Esophagus squamous epithelium (tissue), 5 donors: ENCODE measurements around the gene ZFAND3. TPM values are rescaled to one million over a fixed set of nuclear protein-coding genes. Genes with fewer than 3 reads are reported as not detected.

ENCODE experiments used
- DNase-seq: peaks from one replicate; lab custom pipeline; 2025; lab: John Stamatoyannopoulos, UW
- H3K27ac ChIP-seq, 4 donors: fragments of 200-600 bp; sonication (generic); one replicate each; pipeline ENCODE4 v1.5.1; 2016 to 2019; ENCODE audit warnings: mild to moderate bottlenecking in 1 of 4
- H3K27me3 ChIP-seq, 4 donors: fragments of 200-600 bp; sonication (generic); 1 replicate in 3 of 4; 2 replicates in 1 of 4; pipeline versions ENCODE4 v1.5.1 to v1.6.0; 2017 to 2021; ENCODE audit warnings: antibody characterized with exemption in 1 of 4
- H3K36me3 ChIP-seq, 3 donors: fragments of 200-600 bp; sonication (generic); one replicate each; pipeline ENCODE4 v1.5.1; 2016 to 2019
- H3K4me1 ChIP-seq, 3 donors: fragments of 200-600 bp; sonication (generic); one replicate each; pipeline ENCODE4 v1.5.1; 2017 to 2019
- H3K4me3 ChIP-seq, 4 donors: fragments of 200-600 bp; sonication (generic); 1 replicate in 3 of 4; 2 replicates in 1 of 4; pipeline ENCODE4 v1.5.1; 2016 to 2019; ENCODE audit warnings: mild to moderate bottlenecking in 2 of 4, moderate library complexity in 1 of 4
- H3K9me3 ChIP-seq, 3 donors: fragments of 200-600 bp; sonication (generic); one replicate each; pipeline ENCODE4 v1.5.1; 2016 to 2019
- CTCF ChIP-seq, 6 experiments: fragments of 450-650 bp in 4 of 6; fragments of 200-600 bp in 2 of 6; sonication (generic) in 2 of 6; IDR thresholded peaks; one replicate each; pipeline ENCODE4 v1.5.1; 2016 to 2019; ENCODE audit warnings: antibody characterized with exemption in 6 of 6, mild to moderate bottlenecking in 4 of 6, moderate library complexity in 4 of 6
- POLR2A ChIP-seq, 4 donors: fragments of 450-650 bp; IDR thresholded peaks; one replicate each; pipeline ENCODE4 v1.6.1; 2017; ENCODE audit warnings: antibody characterized with exemption in 4 of 4, mild to moderate bottlenecking in 4 of 4, moderate library complexity in 3 of 4
- WGBS, 2 donors: methylation state at CpG; one replicate each; pipeline ENCODE4 v1.1.5; 2018; 5-methylcytosine and 5-hydroxymethylcytosine counted together
- intact Hi-C: fragments of 100-400 bp; cut with DNase I; formaldehyde crosslinking; loops from one replicate; pipeline ENCODE4 v1.15.0; 2022
- total RNA-seq, 4 donors: library from RNA; depleted of rRNA; stranded (reverse); fragments of >200 nt; gene quantifications; one replicate each; pipeline ENCODE4 v1.1.0, GENCODE V29; 2016
- donor health status: DM: yes; HTN: yes; CAD: no.

ZFAND3 gene
- total RNA-seq, 4 donors from 2014 or later = 15.7 to 23.8 (median 20.9) TPM

GRCh38 chr6:37779111-37779800, 40.3 kb upstream of the ZFAND3 start:
- DNase-seq = no peak
- TF ChIP-seq CTCF (IDR thresholded peaks at IDR 0.05) (no peak), POLR2A (IDR thresholded peaks at IDR 0.05) (no peak)
- H3K4me3 ChIP-seq = no peak overlapping the region
- H3K27me3 ChIP-seq = peaks cover 0 to 10% (median 0%) of the 10 kb centered on the region in 4 donors
- WGBS, 2 donors = 74 to 84% methylated on average over 4 of the region's 4 CpGs
- no peak overlapping the region for H3K27ac ChIP-seq
- intact Hi-C loops = no loop called here
- peaks cover 13 to 15% (median 14%) of the 10 kb centered on the region in 3 donors for H3K4me1 ChIP-seq
- H3K36me3 ChIP-seq = no peaks in the 10 kb centered on the region
- no peaks in the 10 kb centered on the region for H3K9me3 ChIP-seq

- 82% methylated on average over 5 of the region's 7 CpGs; no CpG with 5 or more reads in 1 of the 2 donors for WGBS, 2 donors
- no peak for DNase-seq
- Histone ChIP-seq H3K4me3 (no peak overlapping the region), H3K9me3 (no peaks in the 10 kb centered on the region), H3K27ac (no peak overlapping the region), H3K36me3 (no peaks in the 10 kb centered on the region), H3K4me1 (peaks cover 18 to 23% (median 20%) of the 10 kb centered on the region in 3 donors), H3K27me3 (peaks cover 0 to 15% (median 0%) of the 10 kb centered on the region in 4 donors)
- intact Hi-C loops = no loop called here
- TF ChIP-seq CTCF (IDR thresholded peaks at IDR 0.05) = no peak
- TF ChIP-seq POLR2A (IDR thresholded peaks at IDR 0.05) = no peak
Measured at GRCh38 chr6:37779902-37780628, 39.5 kb upstream of the ZFAND3 start.

GRCh38 chr6:37781788-37782187, 37.7 kb upstream of the ZFAND3 start:
- H3K4me3 ChIP-seq = no peak overlapping the region
- H3K27ac ChIP-seq = no peak overlapping the region
- intact Hi-C loops = no loop called here
- peaks cover 18 to 24% (median 20%) of the 10 kb centered on the region in 3 donors for H3K4me1 ChIP-seq
- TF ChIP-seq CTCF (IDR thresholded peaks at IDR 0.05) (no peak), POLR2A (IDR thresholded peaks at IDR 0.05) (no peak)
- WGBS, 2 donors = 77 to 80% methylated on average over 2 of the region's 2 CpGs
- no peaks in the 10 kb centered on the region for H3K9me3 ChIP-seq
- DNase-seq = no peak
- H3K27me3 ChIP-seq = peaks cover 0 to 15% (median 0%) of the 10 kb centered on the region in 4 donors
- no peaks in the 10 kb centered on the region for H3K36me3 ChIP-seq

- H3K4me1 ChIP-seq = peaks cover 18 to 24% (median 20%) of the 10 kb centered on the region in 3 donors
- peak overlapping the region; percentile 36 to 58 (median 44) for H3K27ac ChIP-seq
- intact Hi-C loops = no loop called here
- H3K4me3 ChIP-seq = peak overlapping the region; percentile 23 to 68 (median 50)
- H3K36me3 ChIP-seq = no peaks in the 10 kb centered on the region
- no peak for DNase-seq
- WGBS, 2 donors = 14 to 19% methylated on average over 11 to 19 of the region's 26 CpGs
- peaks cover 0 to 15% (median 0%) of the 10 kb centered on the region in 4 donors for H3K27me3 ChIP-seq
- TF ChIP-seq POLR2A (IDR thresholded peaks at IDR 0.05) (no peak), CTCF (IDR thresholded peaks at IDR 0.05) (no peak)
- H3K9me3 ChIP-seq = no peaks in the 10 kb centered on the region
Measured at GRCh38 chr6:37783025-37783855, 36.3 kb upstream of the ZFAND3 start.
